HG03066 (cell line): ENCODE results near the gene FECH.
"Not testable (repeated sequence)": the region's sequence is repeated elsewhere in the genome, so short reads cannot be mapped to it uniquely, and the experiment has no call there.

Source experiments
- ATAC-seq: cut with Tn5 transposase; IDR thresholded peaks from one replicate; pipeline ENCODE4 v1.9.1; 2021; ENCODE audit warnings: low read depth; ENCODE audit not compliant: unreplicated experiment

The FECH gene

DNA sequence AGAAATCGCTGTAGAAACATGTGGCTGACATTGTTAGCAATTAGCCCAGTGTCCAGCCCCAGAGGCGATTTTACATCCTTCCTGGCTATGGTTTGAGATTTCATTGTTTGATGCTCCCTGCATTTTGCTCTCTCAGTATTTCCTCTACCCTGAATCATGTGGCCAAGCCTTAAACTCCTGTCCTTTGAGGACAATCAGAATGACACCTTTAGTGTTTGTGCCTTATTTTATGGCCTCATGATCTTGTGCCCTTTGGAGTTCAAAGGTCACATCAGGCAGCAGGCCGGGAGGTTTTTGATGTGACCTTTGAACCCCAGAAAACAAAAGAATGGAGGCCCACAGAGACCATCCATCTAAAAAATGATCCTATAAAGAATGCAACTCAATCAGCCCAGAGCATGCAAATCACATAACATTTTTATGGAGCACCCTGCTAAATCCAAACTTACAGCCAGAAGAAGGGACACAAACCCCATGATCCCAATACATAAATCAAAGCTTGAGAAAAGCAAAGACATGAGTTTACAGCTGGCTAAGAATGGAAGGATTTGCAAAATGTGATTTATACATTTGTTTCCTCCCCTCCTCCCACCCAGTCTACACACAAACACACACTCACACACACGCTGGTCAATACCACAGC is 52.5 kb downstream of the FECH start:
- ATAC-seq: no peak

- no peak for ATAC-seq
Observed at GRCh38 chr18:57533006-57533867, 53.3 kb downstream of the FECH start.

DNA sequence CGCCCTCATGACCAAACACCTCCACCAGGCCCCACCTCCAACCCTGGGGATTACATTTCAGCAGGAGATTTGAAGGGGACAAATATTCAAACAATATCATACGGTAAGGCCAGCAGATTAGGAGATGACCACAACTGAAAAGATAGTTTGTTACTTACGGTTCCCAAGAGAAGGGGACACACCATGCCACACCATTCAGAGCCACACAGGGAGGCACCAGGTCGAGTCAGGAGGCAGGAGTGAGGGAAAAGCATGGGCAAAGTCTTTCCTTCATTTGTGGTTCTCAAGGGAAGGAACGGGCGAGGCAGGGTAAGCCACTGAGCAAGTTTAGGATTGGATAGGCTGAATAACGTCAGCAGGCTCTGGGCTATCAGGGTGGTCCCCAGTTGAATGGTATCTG is 57.4 kb downstream of the FECH start:
- no peak for ATAC-seq

DNA sequence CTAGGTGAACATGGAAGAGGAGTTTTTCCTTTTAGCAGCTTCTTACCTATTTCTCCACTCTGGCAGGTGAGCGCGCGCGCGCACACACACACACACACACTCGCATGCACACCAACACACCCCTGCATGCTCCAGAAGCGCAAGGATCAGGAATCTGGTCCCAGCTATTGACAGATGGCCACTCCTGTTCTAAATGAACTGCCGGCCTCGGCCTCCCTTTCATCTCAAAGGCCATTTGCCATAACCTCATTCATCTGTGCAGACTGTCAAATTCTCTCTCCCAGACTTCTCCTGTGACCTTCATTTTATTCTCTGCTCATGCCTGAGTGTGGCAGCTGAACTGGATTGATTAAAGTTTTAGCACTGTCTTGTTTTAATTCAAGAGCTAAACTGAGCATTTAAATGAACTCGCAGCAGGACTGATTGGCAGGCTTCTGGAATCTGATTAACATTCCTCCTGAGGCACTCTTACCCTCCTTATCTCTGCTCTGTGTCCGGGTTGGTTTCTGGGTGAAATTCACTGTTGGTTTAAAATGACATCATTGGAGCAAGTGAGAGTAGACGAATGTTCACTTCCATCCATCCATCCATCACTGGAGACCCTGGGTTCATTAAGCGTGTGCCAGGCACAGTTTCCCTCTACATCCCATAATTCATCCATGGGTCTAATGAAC is 58.8 kb downstream of the FECH start:
- no peak for ATAC-seq

DNA sequence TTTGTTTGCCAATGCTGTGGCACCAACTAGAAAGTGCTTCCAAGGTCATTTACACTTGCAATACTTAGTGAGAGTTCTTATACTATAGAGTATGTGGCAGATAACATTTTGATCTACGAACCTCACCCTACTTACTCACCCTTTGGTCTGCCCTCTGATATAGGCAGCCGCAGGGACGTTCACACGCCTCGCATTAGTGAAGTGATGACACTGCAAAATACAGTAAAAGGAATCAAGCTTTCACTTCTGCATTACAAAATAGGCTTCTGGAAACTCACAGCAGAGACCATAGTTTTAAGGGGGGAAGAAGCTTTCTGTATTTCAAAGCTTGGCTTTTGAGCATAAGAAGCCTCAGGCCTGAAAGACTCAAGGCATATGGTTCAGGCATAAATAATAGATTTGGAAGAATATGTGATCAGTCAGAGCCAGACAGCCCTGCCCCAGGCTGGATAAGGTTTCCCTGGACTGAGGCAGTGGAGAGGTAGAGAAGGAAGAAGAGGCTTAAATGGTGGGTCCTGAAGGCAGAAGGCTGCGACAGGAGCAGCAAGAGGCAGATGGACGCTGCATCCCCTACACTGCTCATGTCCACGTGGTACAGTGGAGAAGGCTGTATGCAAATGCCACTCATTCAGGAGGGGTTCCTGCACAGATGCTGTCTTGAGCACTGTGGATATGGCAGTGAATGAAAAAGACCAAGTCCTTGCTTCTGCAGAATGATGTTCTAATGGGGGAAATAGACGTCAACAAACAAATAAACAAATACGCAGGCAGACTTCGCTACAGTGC is 63.1 kb downstream of the FECH start:
- ATAC-seq: peak; percentile 60

GRCh38 chr18:57522348-57522747 is 64.2 kb downstream of the FECH start:
- not testable (repeated sequence) for ATAC-seq

- ATAC-seq: no peak
Observed at GRCh38 chr18:57519668-57520424, 66.7 kb downstream of the FECH start.

DNA sequence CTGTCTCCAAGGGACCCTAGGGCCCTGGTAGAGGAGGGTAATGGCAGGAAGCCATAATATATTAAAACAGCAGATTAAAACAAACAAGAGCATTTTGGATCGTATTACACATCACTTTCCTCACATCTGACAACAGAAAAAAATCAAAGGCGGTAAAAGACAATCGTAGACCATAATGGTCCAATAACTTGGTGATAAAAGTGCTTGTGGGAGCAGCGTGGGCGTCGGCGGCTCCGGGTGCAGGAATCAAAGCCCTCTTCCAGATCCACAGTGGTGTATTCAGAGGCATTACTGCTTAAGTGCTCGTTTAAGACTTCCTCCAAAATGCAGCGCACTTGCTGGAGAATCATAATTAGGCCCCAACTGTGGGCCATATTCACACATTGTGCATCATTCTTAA is 68.0 kb downstream of the FECH start:
- no peak for ATAC-seq

- ATAC-seq: no peak
Observed at GRCh38 chr18:57516056-57516455, 70.4 kb downstream of the FECH start.

DNA sequence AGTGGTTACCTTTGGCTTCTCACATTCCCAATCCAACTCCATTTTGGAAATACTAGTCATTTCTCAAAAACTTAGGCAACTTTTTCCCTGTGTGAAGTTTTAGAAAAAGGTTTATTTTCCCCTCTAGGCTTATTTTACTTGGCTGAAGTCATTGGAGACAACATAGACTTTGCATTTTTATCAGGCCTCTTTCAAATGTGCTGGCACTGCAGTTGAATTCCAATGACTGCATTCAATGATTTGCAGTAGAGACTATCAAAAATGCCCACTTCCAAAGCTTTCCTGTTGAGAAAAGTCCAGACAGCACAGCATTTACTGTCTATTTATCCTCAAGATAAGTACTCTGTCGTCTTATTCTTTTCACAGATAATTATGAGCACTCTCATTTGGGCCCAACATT is 81.3 kb downstream of the FECH start:
- ATAC-seq: no peak

GRCh38 chr18:57502624-57503023 is 83.9 kb downstream of the FECH start:
- no peak for ATAC-seq

DNA sequence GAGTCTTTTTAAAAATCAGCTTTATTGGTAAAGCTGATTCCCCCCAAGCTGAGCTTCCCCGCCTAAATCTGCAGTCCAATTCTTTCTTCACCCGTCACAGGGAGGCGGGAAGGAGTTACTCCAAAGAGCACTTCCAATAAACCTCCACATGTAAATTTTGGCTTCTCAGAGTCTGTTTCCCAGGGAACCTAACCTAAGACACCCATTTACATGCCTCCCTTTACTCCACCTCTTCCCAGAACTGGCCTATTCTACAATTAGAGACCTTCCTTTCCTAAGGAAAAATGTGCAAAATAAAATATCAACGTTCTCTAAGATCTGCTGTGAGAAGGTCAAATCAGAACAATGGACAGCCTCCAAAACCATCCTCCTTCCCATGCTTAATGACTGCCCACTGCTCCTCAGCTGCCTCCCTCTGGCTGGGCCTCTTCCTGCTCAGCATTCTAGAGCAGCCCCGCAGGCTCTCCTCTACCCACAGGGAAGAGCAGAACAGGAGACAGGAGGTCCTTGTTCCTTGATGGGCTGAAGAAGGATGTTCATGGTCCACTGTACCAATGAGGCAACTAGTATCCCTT is 87.7 kb downstream of the FECH start:
- no peak for ATAC-seq
